Astrocyte of the cerebellum (primary cell): ENCODE measurements around the gene GCN1.
"Not testable (repeated sequence)": the region's sequence is repeated elsewhere in the genome, so short reads cannot be mapped to it uniquely, and the experiment has no call there.

ENCODE experiments used
- DNase-seq: peaks from one replicate; pipeline ENCODE4 v3.0.0-alpha.2; 2011; ENCODE audit warnings: low read depth
- H3K4me3 ChIP-seq: 2 replicates; pipeline ENCODE4 v1.5.1; 2011; ENCODE audit warnings: mild to moderate bottlenecking, low read depth, low read length, moderate library complexity
- in situ Hi-C: cut with HindIII; loops from 2 replicates; pipeline ENCODE4 v1.10.0; 2017; ENCODE audit warnings: low sequenced_read_pairs
- TF ChIP-seq, protein P1 (sequence below): IDR thresholded peaks from 2 replicates; pipeline ENCODE4 v1.5.1; 2012; ENCODE audit warnings: low read length, low read depth, moderate library complexity, mild to moderate bottlenecking; ENCODE audit errors: missing control alignments

GCN1 gene

DNA sequence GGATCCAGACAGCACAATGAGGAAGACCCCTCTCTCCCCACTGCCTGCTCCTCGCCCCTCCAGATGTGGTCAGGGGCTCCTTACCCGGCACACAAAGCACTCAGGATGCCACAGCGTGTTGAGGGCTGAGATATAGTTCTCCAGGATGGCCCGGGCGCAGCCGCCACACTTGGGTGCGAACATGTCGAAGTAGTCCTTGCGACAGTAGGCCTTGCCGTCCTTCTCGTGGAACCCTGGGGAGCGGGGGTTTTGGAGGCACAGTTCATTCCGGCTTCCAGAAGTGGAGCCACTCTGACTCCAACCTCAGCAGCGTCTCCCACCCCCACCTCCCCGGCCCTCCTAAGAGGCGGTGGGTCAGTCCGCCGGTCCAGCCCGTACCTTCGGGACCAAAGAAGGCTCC is 19.2 kb upstream of the GCN1 start:
- no peak for DNase-seq
- TF ChIP-seq, protein P1, sequence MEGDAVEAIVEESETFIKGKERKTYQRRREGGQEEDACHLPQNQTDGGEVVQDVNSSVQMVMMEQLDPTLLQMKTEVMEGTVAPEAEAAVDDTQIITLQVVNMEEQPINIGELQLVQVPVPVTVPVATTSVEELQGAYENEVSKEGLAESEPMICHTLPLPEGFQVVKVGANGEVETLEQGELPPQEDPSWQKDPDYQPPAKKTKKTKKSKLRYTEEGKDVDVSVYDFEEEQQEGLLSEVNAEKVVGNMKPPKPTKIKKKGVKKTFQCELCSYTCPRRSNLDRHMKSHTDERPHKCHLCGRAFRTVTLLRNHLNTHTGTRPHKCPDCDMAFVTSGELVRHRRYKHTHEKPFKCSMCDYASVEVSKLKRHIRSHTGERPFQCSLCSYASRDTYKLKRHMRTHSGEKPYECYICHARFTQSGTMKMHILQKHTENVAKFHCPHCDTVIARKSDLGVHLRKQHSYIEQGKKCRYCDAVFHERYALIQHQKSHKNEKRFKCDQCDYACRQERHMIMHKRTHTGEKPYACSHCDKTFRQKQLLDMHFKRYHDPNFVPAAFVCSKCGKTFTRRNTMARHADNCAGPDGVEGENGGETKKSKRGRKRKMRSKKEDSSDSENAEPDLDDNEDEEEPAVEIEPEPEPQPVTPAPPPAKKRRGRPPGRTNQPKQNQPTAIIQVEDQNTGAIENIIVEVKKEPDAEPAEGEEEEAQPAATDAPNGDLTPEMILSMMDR: no peak
- in situ Hi-C loops: no loop called here
- no peak overlapping the region for H3K4me3 ChIP-seq

DNA sequence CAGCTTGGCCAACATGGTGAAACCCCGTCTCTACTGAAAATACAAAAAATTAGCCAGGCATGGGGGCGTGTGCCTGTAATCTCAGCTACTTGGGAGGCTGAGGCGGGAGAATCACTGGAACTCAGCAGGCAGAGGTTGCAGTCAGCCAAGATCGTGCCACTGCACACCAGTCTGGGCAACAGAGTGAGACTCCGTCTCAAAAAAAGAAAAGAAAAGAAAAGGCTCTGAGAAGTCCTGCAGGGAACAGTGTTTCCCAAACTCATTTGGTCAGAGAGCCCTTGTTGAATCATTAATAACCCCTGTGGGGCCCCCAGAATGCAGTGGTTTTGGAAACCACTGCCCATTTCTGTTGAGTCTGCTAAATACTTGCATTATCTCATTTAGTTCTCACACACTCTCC is 18.7 kb upstream of the GCN1 start:
- in situ Hi-C loops, DNase-seq, H3K4me3 ChIP-seq: not testable (repeated sequence)

DNA sequence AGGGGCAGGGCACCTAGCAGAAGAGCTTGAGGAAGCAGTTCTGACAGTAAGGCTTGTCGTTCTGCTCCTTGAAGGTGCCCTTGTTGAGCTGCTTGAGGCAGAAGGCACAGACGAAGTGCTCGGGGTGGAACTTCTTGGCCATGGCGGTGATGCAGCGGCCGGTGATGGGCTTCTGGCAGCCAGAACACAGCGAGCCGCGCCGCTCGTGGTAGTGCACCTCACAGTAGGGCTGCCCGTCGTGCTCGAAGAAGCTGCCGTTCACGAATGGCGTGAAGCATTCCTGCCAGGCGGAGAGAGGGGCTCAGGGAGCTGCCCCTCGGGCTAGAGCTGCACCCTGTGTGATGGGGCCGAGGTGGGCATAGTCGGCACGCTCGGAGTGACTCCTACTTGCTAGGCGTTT is 17.8 kb upstream of the GCN1 start:
- no peak for DNase-seq
- H3K4me3 ChIP-seq: no peak overlapping the region
- in situ Hi-C loops: no loop called here
- TF ChIP-seq, protein P1: no peak

DNA sequence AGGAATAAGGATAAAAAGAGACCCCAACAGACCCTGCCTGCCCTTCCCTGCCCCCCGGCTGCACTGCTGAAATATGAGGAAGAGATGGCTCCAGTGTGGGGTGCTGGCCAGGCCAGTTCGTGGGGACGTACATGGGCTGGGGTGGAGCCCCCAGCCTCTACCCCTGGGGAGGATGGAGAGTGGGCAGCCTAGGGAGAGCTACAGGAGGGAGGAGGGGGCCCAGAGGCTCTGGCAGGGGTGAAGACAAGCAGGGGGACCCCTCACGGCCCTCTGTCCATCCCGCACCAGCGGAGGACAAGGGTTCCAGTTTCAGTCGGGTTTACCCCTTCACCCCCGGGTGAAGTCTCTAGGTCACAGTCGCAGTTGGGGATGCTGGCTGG is 17.4 kb upstream of the GCN1 start:
- no peak for DNase-seq
- no peak overlapping the region for H3K4me3 ChIP-seq
- TF ChIP-seq, protein P1: no peak
- in situ Hi-C loops: no loop called here

DNA sequence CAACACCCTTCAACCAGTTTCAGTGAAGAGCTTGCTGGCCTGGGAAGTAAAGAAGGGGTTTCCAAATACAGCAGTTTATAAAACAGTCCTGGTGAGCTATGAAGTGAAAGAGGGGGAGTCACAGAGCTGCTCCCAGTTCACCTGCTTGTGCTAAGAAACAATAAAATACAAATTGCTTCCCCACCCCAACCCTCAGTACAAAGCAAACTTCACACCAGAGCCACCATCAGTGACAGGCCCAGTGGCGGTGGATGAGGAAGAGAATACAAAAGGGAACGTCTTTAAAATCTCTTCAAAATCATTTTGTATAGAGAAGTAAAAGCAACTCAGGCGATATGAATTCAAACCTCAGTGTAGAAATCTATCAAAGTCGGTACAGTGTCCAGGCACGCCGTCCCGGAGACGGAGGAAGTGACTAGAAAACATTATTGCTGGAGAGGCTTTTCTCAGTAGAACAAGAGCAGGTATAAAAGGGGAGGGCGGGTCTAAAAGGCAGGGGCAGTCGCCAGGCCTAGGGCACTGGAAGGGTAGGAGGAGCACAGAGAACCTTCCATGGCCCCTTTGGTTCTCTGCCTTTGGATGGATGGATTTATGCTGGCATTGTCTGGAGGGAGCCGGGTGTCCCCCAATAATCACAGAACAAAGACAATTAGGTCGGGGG is 16.9 kb upstream of the GCN1 start:
- DNase-seq: no peak
- TF ChIP-seq, protein P1: no peak
- in situ Hi-C loops: no loop called here
- H3K4me3 ChIP-seq: no peak overlapping the region

DNA sequence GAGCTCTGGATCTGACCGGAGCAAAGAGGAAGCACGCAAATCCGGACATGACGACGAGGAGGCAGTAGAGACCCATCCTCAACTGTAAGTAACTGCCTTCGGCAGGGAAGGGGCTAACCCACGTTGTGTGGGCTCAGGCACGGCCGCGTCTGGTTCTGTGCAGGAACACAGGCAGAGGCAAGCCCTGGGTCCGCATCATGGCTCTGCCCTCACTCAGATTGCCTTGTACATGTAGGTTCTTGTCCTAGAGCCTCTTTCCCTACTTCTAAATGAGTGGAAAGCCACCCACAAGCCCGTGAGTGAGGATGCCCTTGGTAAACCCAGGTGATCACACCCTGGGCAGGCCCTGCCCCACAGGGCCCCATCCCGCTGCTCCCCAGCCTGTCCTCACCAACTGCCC is 15.3 kb upstream of the GCN1 start:
- H3K4me3 ChIP-seq: no peak overlapping the region
- in situ Hi-C loops: no loop called here
- TF ChIP-seq, protein P1: no peak
- DNase-seq: no peak

DNA sequence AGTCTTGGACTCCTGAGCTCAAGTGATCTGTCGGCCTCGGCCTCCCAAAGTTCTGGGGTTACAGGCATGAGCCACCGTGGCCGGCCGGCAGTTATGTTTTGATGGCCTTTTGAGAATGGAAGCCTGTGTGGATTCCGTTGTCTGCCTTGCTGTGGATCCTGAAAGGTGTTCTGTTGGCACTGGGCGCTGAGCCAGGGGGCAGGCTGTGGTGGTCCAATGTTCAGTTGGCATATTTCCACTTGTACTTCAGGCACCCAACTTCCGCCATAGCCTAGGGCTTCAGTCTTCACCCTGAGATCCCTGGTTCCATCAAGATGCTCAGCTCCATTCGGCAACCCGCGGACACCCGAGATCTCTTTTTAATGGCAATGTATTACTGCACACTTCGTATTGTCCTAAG is 12.7 kb upstream of the GCN1 start:
- TF ChIP-seq, protein P1: no peak
- no peak overlapping the region for H3K4me3 ChIP-seq
- no peak for DNase-seq
- in situ Hi-C loops: no loop called here

DNA sequence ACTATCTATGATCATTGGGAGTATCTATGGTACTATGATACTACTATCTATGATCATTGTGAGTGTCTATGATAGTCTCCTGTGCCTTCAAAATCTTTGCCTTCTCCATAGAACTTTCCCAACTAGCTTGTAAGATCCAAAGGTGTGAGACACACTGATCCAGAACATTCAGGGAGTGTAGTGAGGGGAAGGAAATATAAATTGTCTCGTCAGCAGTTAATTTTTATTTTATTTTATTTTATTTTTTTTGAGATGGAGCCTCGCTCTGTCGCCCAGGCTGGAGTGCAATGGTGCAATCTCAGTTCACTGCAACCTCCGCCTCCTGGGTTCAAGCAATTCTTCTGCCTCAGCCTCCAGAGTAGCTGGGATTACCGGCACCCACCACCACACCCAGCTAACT is 12.3 kb upstream of the GCN1 start:
- in situ Hi-C loops, H3K4me3 ChIP-seq, DNase-seq: not testable (repeated sequence)
